Transverse colon (tissue), 4 donors: Measurements from ENCODE around the gene PRPSAP1.

Experiments
- CTCF ChIP-seq, 5 experiments: fragments of 200-600 bp in 3 of 5; fragments of 450-650 bp in 2 of 5; sonication (generic) in 3 of 5; IDR thresholded peaks; 1 replicate in 2 of 5; 2 replicates in 3 of 5; pipeline ENCODE4 v1.5.1; 2016 to 2017; ENCODE audit warnings: antibody characterized with exemption in 5 of 5, inconsistent platforms in 3 of 5, mild to moderate bottlenecking in 2 of 5, moderate library complexity in 1 of 5
- POLR2A ChIP-seq: fragments of 450-650 bp; IDR thresholded peaks from one replicate; pipeline ENCODE4 v1.6.1; 2016; ENCODE audit warnings: antibody characterized with exemption, mild to moderate bottlenecking, moderate library complexity
- POLR2AphosphoS5 ChIP-seq, 3 donors: sonication (generic); formaldehyde crosslinking; IDR thresholded peaks; one replicate each; pipeline ENCODE4 v1.6.1; 2016; ENCODE audit warnings: antibody characterized with exemption in 3 of 3

- TF ChIP-seq POLR2A: no peak
- TF ChIP-seq CTCF (IDR thresholded peaks at IDR 0.05): no peak
- TF ChIP-seq POLR2AphosphoS5 (IDR thresholded peaks at IDR 0.05): no peak
Measured at GRCh38 chr17:76297436-76297835, 56.3 kb downstream of the PRPSAP1 start.
